HG02763 (cell line): ENCODE data around the gene MAN1A2.
"Not testable (repeated sequence)": the region's sequence is repeated elsewhere in the genome, so short reads cannot be mapped to it uniquely, and the experiment has no call there.

Experiments
- ATAC-seq: cut with Tn5 transposase; IDR thresholded peaks from one replicate; pipeline ENCODE4 v1.9.1; 2021; ENCODE audit warnings: mild to moderate bottlenecking, moderate library complexity; ENCODE audit not compliant: unreplicated experiment

The MAN1A2 gene

GRCh38 chr1:117396636-117397035 lies 29.4 kb downstream of the MAN1A2 start:
- ATAC-seq, result no peak

GRCh38 chr1:117398957-117399356 lies 31.7 kb downstream of the MAN1A2 start:
- ATAC-seq, result no peak

- no peak for ATAC-seq
Observed at GRCh38 chr1:117401761-117402160, 34.5 kb downstream of the MAN1A2 start.

DNA sequence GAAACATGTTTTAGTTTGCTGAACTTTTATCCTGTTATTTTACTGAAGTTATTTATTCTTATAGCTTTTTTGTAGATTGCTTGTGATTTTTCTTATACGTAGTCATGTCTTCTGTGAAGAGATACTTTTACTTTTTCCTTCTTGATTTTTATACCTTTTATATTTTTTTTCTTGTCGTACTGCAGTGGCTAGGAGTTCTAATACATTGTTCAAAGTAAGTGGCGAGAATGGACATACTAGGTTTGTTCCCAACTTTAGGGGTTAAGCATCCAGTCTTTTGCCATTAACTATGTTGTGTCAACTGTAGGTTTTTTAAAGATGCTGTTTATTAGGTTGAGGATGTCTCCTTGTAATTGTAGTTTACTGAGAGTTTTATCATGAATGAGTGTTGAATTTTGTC lies 36.3 kb downstream of the MAN1A2 start:
- ATAC-seq, result no peak

DNA sequence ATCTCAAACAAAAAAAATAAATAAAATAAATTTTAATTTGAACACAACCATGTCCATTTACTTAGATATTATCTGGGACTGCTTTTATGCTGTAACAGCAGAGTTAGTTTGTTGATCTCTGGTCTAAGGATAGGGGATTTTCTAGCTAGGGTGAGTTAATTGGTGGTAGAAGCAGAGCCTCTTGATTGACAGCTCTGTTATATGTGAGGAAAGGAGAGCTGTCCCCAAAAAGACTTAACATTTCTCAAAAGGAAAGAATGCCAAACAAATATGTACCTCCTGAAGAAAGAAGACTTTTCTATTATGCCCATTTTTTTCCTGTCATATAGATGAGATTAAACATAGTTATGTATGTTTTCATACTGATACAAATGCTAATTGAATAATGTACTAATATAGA lies 37.8 kb downstream of the MAN1A2 start:
- no peak for ATAC-seq

DNA sequence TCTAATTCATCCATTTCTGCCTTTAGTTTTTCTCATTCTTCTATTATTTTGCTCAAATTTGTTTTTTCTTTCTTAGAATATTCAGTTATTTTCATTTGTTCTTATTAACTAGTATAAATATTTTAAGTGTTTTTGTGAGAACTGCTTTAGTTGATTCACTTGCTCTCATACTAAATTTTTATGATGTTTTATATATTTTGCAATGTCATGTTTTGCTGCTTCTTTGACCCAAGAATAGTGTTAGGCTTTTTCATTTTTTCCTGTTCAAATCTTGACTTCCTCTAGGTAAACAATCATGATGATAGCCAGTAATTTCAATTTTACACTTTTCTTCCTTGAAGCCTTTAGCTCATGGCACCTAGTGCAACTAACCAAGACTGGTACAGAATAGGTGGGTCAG lies 45.2 kb downstream of the MAN1A2 start:
- ATAC-seq, result no peak

- ATAC-seq, result no peak
Observed at GRCh38 chr1:117413412-117413811, 46.2 kb downstream of the MAN1A2 start.

DNA sequence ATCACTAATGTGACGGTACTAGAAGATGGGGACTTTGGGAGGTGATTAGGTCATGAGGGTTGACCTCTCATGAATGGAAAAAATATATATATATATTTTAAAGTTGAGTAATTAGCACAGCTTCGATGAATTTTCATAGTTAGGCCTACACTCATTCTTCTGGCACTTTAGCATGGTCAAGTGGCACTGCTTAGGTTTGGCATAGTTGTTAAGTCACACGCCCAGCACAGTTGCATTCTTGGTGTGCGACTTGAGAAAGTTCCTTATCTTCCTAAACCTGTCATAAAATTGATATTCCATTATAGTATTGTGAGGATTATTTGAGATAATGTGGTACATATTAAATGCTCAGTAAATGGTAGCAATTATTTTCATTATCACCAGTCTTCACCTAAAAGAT lies 47.7 kb downstream of the MAN1A2 start:
- ATAC-seq, result no peak

- no peak for ATAC-seq
Observed at GRCh38 chr1:117416004-117416403, 48.8 kb downstream of the MAN1A2 start.

DNA sequence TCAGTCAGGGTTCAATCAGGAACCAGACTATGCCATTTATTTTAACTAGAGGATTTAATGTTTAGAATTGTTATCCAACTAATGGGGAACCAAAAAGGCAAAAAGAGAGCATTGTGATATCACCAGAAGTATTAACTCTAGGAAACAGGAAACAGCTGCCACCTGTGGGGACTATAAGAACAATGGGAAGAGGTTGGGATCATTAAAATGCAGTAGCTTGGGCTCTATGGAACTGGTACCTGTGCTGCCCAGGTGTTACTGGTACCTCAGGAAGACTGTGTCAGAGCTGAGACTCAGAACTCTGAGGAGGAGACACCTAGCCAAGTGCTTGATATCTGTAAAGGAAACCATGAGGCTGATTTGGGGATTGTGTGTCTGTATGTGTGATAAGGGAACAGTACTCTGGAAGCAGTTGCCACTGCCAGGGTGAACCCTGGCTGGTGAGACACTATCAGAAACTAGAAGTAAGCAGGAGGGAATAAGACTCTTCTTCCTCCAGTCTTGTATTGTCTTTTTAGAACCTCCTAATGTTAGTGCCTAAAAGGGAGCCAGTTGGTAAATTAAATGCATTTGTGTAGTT lies 49.4 kb downstream of the MAN1A2 start:
- ATAC-seq, result no peak

DNA sequence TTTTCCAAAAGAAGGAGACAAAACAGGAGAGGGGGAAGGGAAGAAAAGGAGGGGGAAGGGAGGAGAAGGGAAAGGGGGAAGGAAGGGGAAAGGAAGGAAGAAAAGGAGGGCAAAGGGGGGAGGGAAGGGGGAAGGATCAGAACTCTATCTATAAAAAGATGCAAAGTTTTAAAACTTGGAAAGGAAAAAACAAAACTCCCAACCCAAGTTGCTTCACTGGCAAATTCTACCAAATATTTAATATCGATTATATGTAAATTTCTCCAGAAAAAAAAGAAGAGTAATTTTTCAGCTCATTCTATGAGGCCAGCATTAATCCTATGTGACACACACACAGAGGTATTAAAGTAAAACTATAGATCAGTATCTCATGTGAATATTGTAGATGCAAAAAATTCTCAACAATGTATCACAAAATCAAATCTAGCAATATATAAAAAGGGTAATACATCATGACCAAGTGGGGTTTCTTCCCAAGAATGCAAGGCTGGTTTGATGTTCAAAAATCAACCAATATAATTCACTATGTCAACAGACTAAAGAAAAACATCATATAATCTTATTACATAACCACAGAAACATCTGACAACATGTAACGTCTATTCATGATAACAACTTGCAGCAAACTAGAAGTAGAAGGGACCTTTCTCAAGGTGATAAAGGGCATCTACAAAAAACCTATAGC lies 57.9 kb downstream of the MAN1A2 start:
- no peak for ATAC-seq

GRCh38 chr1:117427297-117427696 lies 60.0 kb downstream of the MAN1A2 start:
- no peak for ATAC-seq

- ATAC-seq, result no peak
Observed at GRCh38 chr1:117433943-117434342, 66.7 kb downstream of the MAN1A2 start.

DNA sequence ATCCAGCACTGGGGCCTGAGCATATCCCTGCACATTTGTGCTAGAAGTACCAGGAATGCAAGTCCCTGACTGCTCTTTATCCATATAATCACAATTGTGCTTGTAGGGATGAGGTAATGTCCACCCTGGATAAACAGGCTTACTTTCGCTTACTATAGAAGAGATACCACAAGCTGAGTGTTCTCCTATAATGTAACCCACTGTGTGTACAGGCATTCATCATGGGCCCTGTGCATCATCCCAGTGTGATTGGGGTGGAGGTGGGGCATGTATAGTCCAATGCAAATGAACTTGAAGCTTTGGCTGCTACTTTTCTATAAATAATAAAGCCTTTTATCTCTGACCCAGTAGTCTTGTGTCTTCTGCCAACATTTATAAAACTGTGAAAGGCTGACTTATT lies 69.3 kb downstream of the MAN1A2 start:
- no peak for ATAC-seq

DNA sequence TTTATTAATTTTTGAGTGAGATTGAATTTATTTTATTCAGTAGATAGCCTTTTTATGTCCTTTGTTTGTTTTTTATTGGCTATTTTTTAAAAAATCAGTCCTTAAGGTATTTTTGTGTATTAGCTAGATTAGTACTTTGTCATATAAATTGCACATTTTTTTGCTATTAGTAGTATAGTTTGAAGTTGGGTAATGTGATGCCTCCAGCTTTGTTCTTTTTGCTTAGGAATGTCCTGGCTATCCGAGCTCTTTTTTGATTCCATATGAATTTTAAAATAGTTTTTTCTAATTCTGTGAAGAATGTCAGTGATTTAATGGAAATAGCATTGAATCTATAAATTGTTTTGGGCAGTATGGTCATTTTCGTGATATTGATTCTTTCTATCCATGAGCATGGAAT lies 80.4 kb downstream of the MAN1A2 start:
- no peak for ATAC-seq

DNA sequence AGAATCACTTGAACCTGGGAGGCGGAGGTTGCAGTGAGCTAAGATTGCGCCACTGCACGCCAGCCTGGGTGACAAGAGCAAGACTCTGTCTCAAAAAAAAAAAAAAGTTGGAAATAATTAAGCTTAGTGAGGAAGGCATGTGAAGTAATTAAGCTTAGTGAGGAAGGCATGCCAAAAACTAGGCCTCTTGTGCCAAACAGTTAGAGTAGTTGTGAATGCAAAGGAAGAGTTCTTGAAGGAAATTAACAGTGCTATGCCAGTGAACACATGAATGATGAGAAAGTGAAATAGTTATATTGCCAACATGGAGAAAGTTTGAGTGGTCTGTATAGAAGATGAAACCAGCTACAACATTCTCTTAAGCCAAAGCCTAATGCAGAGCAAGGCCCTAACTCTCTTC lies 85.0 kb downstream of the MAN1A2 start:
- no peak for ATAC-seq

- ATAC-seq, result no peak
Observed at GRCh38 chr1:117453958-117454357, 86.7 kb downstream of the MAN1A2 start.

- ATAC-seq, result not testable (repeated sequence)
Observed at GRCh38 chr1:117458410-117458809, 91.2 kb downstream of the MAN1A2 start.

DNA sequence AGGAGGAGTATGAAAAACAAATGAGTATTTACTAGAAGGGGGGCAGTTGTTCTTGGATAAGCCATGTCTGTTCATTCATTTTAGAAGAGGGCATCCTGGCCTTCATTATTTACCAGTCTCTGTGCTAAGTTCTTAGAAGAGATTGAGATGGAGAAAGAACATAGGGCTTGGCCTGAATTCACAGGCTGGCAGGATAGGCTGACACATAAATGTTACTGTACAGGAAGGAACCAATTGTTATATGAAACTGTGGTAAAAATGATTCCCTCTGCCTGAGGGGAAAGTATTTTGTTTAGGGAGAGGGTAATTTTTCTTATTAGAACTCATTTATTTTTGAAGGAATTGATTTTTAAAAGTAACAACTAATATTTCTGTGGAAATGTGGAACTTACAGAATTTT lies 99.5 kb downstream of the MAN1A2 start:
- ATAC-seq, result no peak

GRCh38 chr1:117467336-117467735 lies 100.1 kb downstream of the MAN1A2 start:
- ATAC-seq, result no peak

DNA sequence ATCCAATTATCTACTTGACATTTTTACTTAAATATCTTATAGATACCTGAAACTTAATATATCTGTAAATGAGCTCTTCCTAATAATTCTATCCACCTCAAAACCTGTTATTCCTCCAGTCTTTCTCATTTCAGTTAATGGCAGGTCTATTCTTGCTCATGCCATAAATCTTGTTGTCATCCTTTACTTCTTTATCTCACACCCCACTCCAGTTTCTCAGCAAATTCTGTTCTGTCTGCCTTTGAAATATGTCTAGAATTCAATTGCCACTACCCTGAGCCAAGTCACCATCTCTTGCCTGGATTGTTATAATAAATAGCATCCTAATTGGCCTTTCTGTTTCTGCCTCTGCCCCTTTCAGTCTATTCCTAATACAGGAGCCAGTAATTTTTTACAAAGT lies 105.8 kb downstream of the MAN1A2 start:
- no peak for ATAC-seq

GRCh38 chr1:117475495-117475894 lies 108.2 kb downstream of the MAN1A2 start:
- ATAC-seq, result not testable (repeated sequence)

- no peak for ATAC-seq
Observed at GRCh38 chr1:117479086-117479485, 111.8 kb downstream of the MAN1A2 start.
